Measurements from ENCODE around the gene IDI2.

The IDI2 gene

DNA sequence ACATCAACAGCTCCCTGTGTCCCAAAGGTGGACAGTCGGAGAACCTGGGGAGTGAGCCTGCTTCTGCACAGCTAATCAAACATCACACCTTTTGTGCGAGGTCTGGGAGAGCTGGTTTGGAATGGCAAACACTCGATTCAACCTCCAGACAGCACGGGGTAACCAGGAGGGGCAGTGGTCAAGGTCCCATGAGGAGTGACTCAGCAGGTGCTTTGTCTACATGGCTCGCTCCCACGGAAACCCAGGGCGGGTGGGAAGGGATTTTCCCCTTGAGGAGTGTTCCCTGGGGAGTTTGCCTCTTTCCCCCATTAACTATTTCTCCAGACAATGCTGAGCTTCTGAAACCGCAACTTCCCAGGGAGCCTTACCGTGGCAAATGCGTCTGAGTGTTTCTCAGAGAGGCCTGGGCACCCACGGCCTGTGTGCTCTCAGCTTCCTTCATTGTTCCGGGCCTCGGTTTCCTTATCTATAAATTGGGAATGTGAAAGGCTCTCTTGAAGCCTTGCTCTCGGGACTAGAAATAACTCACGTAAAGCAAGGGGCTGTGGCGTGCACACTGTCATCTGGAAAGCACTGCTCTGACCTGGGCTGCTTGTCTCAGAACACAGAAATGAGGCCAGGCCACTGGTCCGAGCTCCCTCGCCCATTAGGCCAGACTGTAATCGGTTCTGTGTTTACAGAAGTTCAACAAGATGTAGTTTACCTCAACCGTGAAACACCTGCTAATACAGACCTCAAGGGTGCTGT lies 51.4 kb downstream of the IDI2 start:
- DNase-seq (ENCODE audit: low read depth), result no peak
- TF ChIP-seq, protein P1, sequence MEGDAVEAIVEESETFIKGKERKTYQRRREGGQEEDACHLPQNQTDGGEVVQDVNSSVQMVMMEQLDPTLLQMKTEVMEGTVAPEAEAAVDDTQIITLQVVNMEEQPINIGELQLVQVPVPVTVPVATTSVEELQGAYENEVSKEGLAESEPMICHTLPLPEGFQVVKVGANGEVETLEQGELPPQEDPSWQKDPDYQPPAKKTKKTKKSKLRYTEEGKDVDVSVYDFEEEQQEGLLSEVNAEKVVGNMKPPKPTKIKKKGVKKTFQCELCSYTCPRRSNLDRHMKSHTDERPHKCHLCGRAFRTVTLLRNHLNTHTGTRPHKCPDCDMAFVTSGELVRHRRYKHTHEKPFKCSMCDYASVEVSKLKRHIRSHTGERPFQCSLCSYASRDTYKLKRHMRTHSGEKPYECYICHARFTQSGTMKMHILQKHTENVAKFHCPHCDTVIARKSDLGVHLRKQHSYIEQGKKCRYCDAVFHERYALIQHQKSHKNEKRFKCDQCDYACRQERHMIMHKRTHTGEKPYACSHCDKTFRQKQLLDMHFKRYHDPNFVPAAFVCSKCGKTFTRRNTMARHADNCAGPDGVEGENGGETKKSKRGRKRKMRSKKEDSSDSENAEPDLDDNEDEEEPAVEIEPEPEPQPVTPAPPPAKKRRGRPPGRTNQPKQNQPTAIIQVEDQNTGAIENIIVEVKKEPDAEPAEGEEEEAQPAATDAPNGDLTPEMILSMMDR (IDR thresholded peaks at IDR 0.05; ENCODE audit: control insufficient read depth, extremely low read depth, insufficient read depth), result no peak

GRCh38 chr10:972763-973162 lies 52.9 kb downstream of the IDI2 start:
- no peak for DNase-seq (ENCODE audit: low read depth)
- H3K4me3 ChIP-seq (ENCODE audit: low read depth, low read length), result no peak overlapping the region
- TF ChIP-seq, protein P1 (IDR thresholded peaks at IDR 0.05; ENCODE audit: control insufficient read depth, extremely low read depth, insufficient read depth), result no peak

More for the DNA sequence above, 51.4 kb downstream of the IDI2 start:
- no peak overlapping the region for H3K4me3 ChIP-seq (ENCODE audit: low read depth, low read length)

DNA sequence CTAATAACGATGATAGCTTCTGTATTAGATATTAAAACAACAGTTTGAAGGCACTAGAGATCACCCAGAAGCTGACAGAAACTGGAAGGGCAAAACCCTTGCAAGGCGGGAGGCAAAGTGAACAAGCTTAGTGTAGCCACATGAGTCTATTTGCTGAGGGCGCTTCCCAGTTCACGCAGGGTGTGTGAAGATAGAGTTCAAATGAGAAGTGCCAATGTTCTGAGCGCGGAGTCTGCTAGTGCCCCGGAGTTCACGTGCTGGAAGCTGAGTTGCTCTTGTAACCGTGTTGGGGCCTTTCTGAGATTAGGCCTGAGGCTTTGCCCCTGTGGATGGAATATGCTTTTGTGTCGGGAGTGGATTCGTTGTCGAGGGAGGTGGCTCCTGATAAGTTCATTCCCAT lies 54.0 kb downstream of the IDI2 start:
- no peak overlapping the region for H3K4me3 ChIP-seq (ENCODE audit: low read depth, low read length)
- no peak for DNase-seq (ENCODE audit: low read depth)
- TF ChIP-seq, protein P1 (IDR thresholded peaks at IDR 0.05; ENCODE audit: control insufficient read depth, extremely low read depth, insufficient read depth), result no peak

- no peak overlapping the region for H3K4me3 ChIP-seq (ENCODE audit: low read depth, low read length)
- TF ChIP-seq, protein P1 (IDR thresholded peaks at IDR 0.05; ENCODE audit: control insufficient read depth, extremely low read depth, insufficient read depth), result no peak
- DNase-seq (ENCODE audit: low read depth), result no peak
These were observed 54.5 kb downstream of the IDI2 start for GRCh38 chr10:971150-971542.

GRCh38 chr10:970311-971149 lies 55.1 kb downstream of the IDI2 start:
- peak; percentile 48 for DNase-seq (ENCODE audit: low read depth)
- TF ChIP-seq, protein P1 (IDR thresholded peaks at IDR 0.05; ENCODE audit: control insufficient read depth, extremely low read depth, insufficient read depth), result no peak
- H3K4me3 ChIP-seq (ENCODE audit: low read depth, low read length), result peak overlapping the region; percentile 12

DNA sequence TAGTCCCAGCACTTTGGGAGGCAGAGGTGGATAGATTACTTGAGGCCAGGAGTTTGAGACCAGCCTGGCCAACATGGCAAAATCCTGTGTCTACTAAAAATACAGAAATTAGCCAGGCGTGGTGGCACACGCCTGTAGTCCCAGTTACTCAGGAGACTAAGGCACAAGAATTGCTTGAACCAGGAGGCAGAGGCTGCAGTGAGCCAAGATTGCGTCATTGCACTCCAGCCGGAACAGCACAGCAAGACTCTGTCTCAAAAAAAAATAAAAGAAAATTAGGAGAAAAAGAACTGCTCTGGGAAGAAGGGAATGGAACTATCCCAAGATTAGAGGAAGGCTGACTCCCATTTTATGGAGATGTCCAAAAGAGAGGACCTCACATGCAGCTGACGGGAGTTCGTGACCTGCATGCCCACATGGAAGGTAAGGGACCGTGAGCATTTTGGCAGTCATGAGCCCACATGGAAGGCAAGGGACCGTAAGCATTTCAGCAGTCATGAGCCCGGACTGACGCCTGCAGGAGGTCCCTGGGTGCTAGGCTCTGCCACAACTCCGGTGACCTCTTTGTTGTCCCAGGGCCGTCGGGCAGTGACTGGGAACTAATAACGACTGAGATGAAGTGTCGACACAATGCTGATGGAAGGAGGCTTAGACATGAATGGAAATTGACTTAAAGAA lies 56.0 kb downstream of the IDI2 start:
- no peak overlapping the region for H3K4me3 ChIP-seq (ENCODE audit: low read depth, low read length)
- DNase-seq (ENCODE audit: low read depth), result no peak
- TF ChIP-seq, protein P1 (IDR thresholded peaks at IDR 0.05; ENCODE audit: control insufficient read depth, extremely low read depth, insufficient read depth), result no peak

All from LNCaP clone FGC (cell line).